SK-N-SH (cell line): ENCODE measurements around the gene CLDN14. TPM values are rescaled to one million over a fixed set of nuclear protein-coding genes. Genes with fewer than 3 reads are reported as not detected.

ENCODE experiments used
- CTCF ChIA-PET: fragments of 300-600, 350-600 bp; formaldehyde crosslinking; extraction: SDS; loops from one replicate; lab custom pipeline; 2021; lab: Yijun Ruan, JAX
- POLR2A ChIA-PET: fragments of 350-600 bp; sonication (Branson Sonifier 250); formaldehyde crosslinking; extraction: SDS; loops from one replicate; lab custom pipeline; 2020; ENCODE audit warnings: antibody characterized with exemption, inconsistent platforms; lab: Yijun Ruan, JAX
- DNase-seq: peaks from one replicate; pipeline ENCODE4 v3.0.0; 2012
- H2AFZ ChIP-seq: fragments of 200-600 bp; sonication (generic); 2 replicates; pipeline ENCODE4 v1.8.1; 2016; ENCODE audit warnings: antibody characterized with exemption, mild to moderate bottlenecking, low read depth
- H3F3A ChIP-seq: fragments of 200-600 bp; sonication (generic); replicated peaks from 2 replicates; pipeline ENCODE3; 2016; ENCODE audit warnings: antibody characterized with exemption, mild to moderate bottlenecking; ENCODE audit not compliant: insufficient read depth
- H3K27ac ChIP-seq, 2 experiments: fragments of 200-500 bp in 1 of 2; fragments of 200-600 bp in 1 of 2; sonication (Bioruptor generic) in 1 of 2; sonication (generic), shearing (Covaris generic) in 1 of 2; 2 replicates each; pipeline versions ENCODE4 v1.5.1 to v1.6.1; 2014 to 2016; ENCODE audit warnings: low read depth in 2 of 2, inconsistent platforms in 1 of 2, low read length in 1 of 2, mild to moderate bottlenecking in 1 of 2, mixed read lengths in 1 of 2
- H3K27me3 ChIP-seq: fragments of 200-600 bp; sonication (generic), shearing (Covaris generic); 2 replicates; pipeline ENCODE4 v1.6.1; 2016; ENCODE audit warnings: mixed run types; ENCODE audit not compliant: insufficient read depth
- H3K36me3 ChIP-seq, 2 experiments: fragments of 200-500 bp in 1 of 2; fragments of 200-600 bp in 1 of 2; sonication (Bioruptor generic) in 1 of 2; sonication (generic) in 1 of 2; replicated peaks in 1 of 2; 2 replicates each; pipeline versions ENCODE3 to v1.5.1; 2014 to 2016; ENCODE audit warnings: low read length in 1 of 2, mild to moderate bottlenecking in 1 of 2; ENCODE audit not compliant: insufficient read depth in 2 of 2, control insufficient read depth in 1 of 2
- H3K4me1 ChIP-seq, 2 experiments: fragments of 200-500 bp in 1 of 2; fragments of 200-600 bp in 1 of 2; sonication (Bioruptor generic) in 1 of 2; sonication (generic), shearing (Covaris generic) in 1 of 2; 2 replicates each; pipeline versions ENCODE4 v1.5.1 to v1.6.1; 2014 to 2016; ENCODE audit warnings: low read depth in 1 of 2, low read length in 1 of 2, mixed run types in 1 of 2; ENCODE audit not compliant: insufficient read depth in 2 of 2, control insufficient read depth in 1 of 2
- H3K4me2 ChIP-seq: fragments of 200-600 bp; sonication (generic), shearing (Covaris generic); 2 replicates; pipeline ENCODE4 v1.6.1; 2017; ENCODE audit warnings: mixed run types
- H3K4me3 ChIP-seq, 2 experiments: fragments of 200-500 bp in 1 of 2; fragments of 200-600 bp in 1 of 2; sonication (Bioruptor generic) in 1 of 2; sonication (generic), shearing (Covaris generic) in 1 of 2; 2 replicates each; pipeline versions ENCODE4 v1.5.1 to v1.8.1; 2014 to 2016; ENCODE audit warnings: low read depth in 2 of 2, inconsistent platforms in 1 of 2, low read length in 1 of 2, mild to moderate bottlenecking in 1 of 2, mixed read lengths in 1 of 2, moderate library complexity in 1 of 2
- H3K79me2 ChIP-seq: fragments of 200-600 bp; sonication (generic); 2 replicates; pipeline ENCODE4 v1.8.1; 2017; ENCODE audit warnings: mild to moderate bottlenecking; ENCODE audit not compliant: insufficient read depth
- H3K9ac ChIP-seq: fragments of 200-600 bp; sonication (generic); 2 replicates; pipeline ENCODE4 v1.6.1; 2017; ENCODE audit warnings: mixed run types
- H3K9me2 ChIP-seq: fragments of 200-600 bp; sonication (generic); 2 replicates; pipeline ENCODE4 v1.6.1; 2017; ENCODE audit warnings: mixed run types
- H3K9me3 ChIP-seq: fragments of 200-600 bp; sonication (generic); 2 replicates; pipeline ENCODE4 v1.6.1; 2017; ENCODE audit warnings: mixed run types, mild to moderate bottlenecking, moderate library complexity
- H4K20me1 ChIP-seq: fragments of 200-600 bp; sonication (generic); 2 replicates; pipeline ENCODE4 v1.6.1; 2017; ENCODE audit warnings: mild to moderate bottlenecking, mixed run types; ENCODE audit not compliant: insufficient read depth
- GABPA ChIP-seq: IDR thresholded peaks from 2 replicates; pipeline ENCODE4 v1.4.0; 2012; ENCODE audit warnings: low read depth, mild to moderate bottlenecking
- JUND ChIP-seq: IDR thresholded peaks from 2 replicates; pipeline ENCODE4 v1.4.0; 2012
- MXI1 ChIP-seq: IDR thresholded peaks from 2 replicates; pipeline ENCODE4 v1.6.1; 2012; ENCODE audit warnings: mild to moderate bottlenecking, low read depth, low read length, improper control_type of control experiment
- NFIC ChIP-seq: IDR thresholded peaks from 2 replicates; pipeline ENCODE4 v1.4.0; 2012; ENCODE audit warnings: borderline replicate concordance
- NRF1 ChIP-seq: IDR thresholded peaks from 2 replicates; pipeline ENCODE4 v1.6.1; 2012; ENCODE audit warnings: low read depth, mild to moderate bottlenecking, low read length
- RFX5 ChIP-seq: IDR thresholded peaks from 2 replicates; pipeline ENCODE4 v1.6.1; 2012; ENCODE audit warnings: mild to moderate bottlenecking, improper control_type of control experiment, low read length
- SMC3 ChIP-seq: IDR thresholded peaks from 2 replicates; pipeline ENCODE4 v1.6.1; 2012; ENCODE audit warnings: low read depth, low read length, improper control_type of control experiment
- TAF1 ChIP-seq: IDR thresholded peaks from 2 replicates; pipeline ENCODE4 v1.6.1; 2012; ENCODE audit warnings: low read depth, mild to moderate bottlenecking, low read length, moderate library complexity, borderline replicate concordance
- WGBS: methylation state at CpG from one replicate; pipeline ENCODE4 v1.1.6; 2017; ENCODE audit warnings: low lambda C conversion rate; 5-methylcytosine and 5-hydroxymethylcytosine counted together
- polyA plus RNA-seq, 3 experiments: library from polyadenylated mRNA; depleted of rRNA; stranded (reverse); fragments of >200 nt; gene quantifications; 2 replicates each; pipeline ENCODE4 v1.2.3, GENCODE V29; 2012
- TF ChIP-seq, protein P1 (sequence below): fragments of 200-600 bp; sonication (generic); IDR thresholded peaks from 2 replicates; pipeline ENCODE4 v1.6.1; 2017; ENCODE audit warnings: antibody characterized with exemption, mild to moderate bottlenecking, moderate library complexity
- TF ChIP-seq, protein P2 (sequence below): IDR thresholded peaks from 2 replicates; pipeline ENCODE4; 2012
- TF ChIP-seq, protein P3 (sequence below): IDR thresholded peaks from 2 replicates; pipeline ENCODE4 v1.4.0; 2012; ENCODE audit warnings: low read depth, borderline replicate concordance

The CLDN14 gene
- polyA plus RNA-seq, 1 of the 3 experiments (the other 2 are of a cell fraction): not detected

DNA sequence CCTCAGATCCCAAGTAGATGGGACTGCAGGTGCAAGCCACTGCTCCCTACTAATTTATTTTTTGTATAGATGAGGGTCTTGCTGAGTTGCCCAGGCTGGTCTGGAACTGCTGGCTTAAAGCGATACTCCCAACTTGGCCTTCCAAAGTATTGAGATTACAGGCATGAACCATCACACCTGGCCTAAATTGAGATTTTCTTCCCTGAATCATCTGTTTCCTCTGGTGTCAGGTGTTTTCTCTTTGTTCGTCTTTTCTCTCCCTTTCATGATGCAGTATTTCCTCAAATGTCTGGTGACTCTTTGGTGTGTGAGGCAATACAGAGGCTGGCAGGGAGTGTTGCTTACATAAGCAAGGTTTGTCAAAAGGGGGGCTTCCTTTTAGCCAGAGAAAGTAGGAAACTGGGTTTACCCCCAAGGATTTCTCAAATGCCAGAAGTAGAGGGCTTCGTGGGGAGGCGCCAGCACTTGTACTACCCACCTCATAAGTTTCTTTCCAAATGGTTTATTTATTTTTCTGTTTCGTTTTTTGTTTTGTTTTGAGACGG lies 27.6 kb downstream of the CLDN14 start (continued):
- TF ChIP-seq, protein P1, sequence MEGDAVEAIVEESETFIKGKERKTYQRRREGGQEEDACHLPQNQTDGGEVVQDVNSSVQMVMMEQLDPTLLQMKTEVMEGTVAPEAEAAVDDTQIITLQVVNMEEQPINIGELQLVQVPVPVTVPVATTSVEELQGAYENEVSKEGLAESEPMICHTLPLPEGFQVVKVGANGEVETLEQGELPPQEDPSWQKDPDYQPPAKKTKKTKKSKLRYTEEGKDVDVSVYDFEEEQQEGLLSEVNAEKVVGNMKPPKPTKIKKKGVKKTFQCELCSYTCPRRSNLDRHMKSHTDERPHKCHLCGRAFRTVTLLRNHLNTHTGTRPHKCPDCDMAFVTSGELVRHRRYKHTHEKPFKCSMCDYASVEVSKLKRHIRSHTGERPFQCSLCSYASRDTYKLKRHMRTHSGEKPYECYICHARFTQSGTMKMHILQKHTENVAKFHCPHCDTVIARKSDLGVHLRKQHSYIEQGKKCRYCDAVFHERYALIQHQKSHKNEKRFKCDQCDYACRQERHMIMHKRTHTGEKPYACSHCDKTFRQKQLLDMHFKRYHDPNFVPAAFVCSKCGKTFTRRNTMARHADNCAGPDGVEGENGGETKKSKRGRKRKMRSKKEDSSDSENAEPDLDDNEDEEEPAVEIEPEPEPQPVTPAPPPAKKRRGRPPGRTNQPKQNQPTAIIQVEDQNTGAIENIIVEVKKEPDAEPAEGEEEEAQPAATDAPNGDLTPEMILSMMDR: no peak
- TF ChIP-seq, all 33 proteins: peak for 0

DNA sequence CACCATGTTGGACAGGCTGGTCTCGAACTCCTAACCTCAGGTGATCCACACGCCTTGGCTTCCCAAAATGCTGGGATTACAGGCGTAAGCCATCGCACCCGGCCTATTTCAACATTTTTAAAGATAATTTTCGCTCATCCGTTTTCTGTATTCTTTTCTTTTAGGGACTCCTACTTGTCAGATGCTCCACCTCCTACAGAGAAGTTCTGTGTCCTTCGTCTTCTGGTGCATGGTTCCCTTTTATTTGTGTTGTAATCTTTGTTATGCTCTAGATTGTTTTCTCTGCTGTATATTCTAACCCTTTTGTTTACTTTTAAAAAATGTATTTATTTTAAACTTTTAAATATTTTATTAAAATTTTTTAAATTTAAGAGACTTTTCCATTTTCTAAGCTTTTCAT lies 28.4 kb downstream of the CLDN14 start:
- Histone ChIP-seq H3K36me3 (no peaks in the 10 kb centered on the region), H3K9ac (no peak overlapping the region), H3F3A (no peaks in the 10 kb centered on the region), H3K4me3 (no peak overlapping the region)
- 89% methylated on average over 8 of the region's 8 CpGs for WGBS
- TF ChIP-seq NRF1 (no peak), JUND (no peak)
- TF ChIP-seq, protein P2, sequence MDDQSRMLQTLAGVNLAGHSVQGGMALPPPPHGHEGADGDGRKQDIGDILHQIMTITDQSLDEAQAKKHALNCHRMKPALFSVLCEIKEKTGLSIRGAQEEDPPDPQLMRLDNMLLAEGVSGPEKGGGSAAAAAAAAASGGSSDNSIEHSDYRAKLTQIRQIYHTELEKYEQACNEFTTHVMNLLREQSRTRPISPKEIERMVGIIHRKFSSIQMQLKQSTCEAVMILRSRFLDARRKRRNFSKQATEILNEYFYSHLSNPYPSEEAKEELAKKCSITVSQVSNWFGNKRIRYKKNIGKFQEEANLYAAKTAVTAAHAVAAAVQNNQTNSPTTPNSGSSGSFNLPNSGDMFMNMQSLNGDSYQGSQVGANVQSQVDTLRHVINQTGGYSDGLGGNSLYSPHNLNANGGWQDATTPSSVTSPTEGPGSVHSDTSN: no peak
- TF ChIP-seq, all 33 proteins: peak for 0
- H3K79me2 ChIP-seq: no peaks in the 10 kb centered on the region
- no peak overlapping the region for H2AFZ ChIP-seq
- H3K4me1 ChIP-seq: peaks cover 0 to 10% of the 10 kb centered on the region in 2 experiments; a peak in 2 of 4 replicates
- no peaks in the 10 kb centered on the region for H3K9me2 ChIP-seq
- H3K27me3 ChIP-seq: no peaks in the 10 kb centered on the region
- POLR2A ChIA-PET: no interaction called here
- CTCF ChIA-PET: no interaction called here
- no peak overlapping the region for H3K27ac ChIP-seq
- H3K4me2 ChIP-seq: no peak overlapping the region
- H4K20me1 ChIP-seq: no peaks in the 10 kb centered on the region
- no peaks in the 10 kb centered on the region for H3K9me3 ChIP-seq
- DNase-seq: no peak

DNA sequence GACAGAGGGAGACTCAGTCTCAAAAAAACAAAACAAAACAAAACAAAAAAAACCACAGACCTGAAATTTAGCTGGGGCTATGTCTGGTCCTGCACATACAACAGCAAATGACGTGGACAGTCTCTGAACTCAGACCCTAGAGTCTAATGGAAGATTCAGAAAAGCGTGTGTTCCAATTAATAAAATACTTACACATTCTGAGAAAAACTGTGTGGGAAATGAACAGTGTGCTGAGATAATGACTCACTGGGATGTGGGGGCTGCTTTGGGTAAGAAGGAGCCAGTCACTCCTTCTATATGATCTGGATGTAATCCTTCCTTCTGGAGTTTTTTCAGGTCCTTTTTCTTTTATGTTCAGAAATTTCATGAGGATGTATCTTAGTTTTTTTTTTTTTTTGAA lies 29.4 kb downstream of the CLDN14 start:
- CTCF ChIA-PET: interaction anchor here (0.6 kb wide), 1 partner anchor 213 kb away, joined by 3 read pairs; no protein-coding TSS in a partner anchor
- no peaks in the 10 kb centered on the region for H3K79me2 ChIP-seq
- DNase-seq: no peak
- no peaks in the 10 kb centered on the region for H3K9me3 ChIP-seq
- H3K27me3 ChIP-seq: no peaks in the 10 kb centered on the region
- no peak overlapping the region for H3K4me3 ChIP-seq
- H3K9me2 ChIP-seq: no peaks in the 10 kb centered on the region
- no peak for TF ChIP-seq SMC3
- no peak for TF ChIP-seq MXI1
- TF ChIP-seq TAF1: no peak
- no peak for TF ChIP-seq NFIC
- no peak for TF ChIP-seq GABPA
- TF ChIP-seq, protein P3, sequence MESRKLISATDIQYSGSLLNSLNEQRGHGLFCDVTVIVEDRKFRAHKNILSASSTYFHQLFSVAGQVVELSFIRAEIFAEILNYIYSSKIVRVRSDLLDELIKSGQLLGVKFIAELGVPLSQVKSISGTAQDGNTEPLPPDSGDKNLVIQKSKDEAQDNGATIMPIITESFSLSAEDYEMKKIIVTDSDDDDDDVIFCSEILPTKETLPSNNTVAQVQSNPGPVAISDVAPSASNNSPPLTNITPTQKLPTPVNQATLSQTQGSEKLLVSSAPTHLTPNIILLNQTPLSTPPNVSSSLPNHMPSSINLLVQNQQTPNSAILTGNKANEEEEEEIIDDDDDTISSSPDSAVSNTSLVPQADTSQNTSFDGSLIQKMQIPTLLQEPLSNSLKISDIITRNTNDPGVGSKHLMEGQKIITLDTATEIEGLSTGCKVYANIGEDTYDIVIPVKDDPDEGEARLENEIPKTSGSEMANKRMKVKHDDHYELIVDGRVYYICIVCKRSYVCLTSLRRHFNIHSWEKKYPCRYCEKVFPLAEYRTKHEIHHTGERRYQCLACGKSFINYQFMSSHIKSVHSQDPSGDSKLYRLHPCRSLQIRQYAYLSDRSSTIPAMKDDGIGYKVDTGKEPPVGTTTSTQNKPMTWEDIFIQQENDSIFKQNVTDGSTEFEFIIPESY: no peak
- no peak for TF ChIP-seq RFX5
- no peak for TF ChIP-seq JUND
- TF ChIP-seq, all 33 proteins: peak for 0
- peaks cover 0 to 10% of the 10 kb centered on the region in 2 experiments; a peak in 2 of 4 replicates for H3K4me1 ChIP-seq
- H3F3A ChIP-seq: no peaks in the 10 kb centered on the region
- H3K36me3 ChIP-seq: peaks cover 0 to under 1% of the 10 kb centered on the region in 2 experiments
- no peak overlapping the region for H3K4me2 ChIP-seq
- 69% methylated on average over 2 of the region's 2 CpGs for WGBS
- peak overlapping the region in 1 of 2 experiments; percentile 18; a peak in 2 of 4 replicates for H3K27ac ChIP-seq
- H2AFZ ChIP-seq: no peak overlapping the region
- H4K20me1 ChIP-seq: no peaks in the 10 kb centered on the region
- no peak overlapping the region for H3K9ac ChIP-seq
- POLR2A ChIA-PET: no interaction called here
